Measurements from ENCODE around the gene NDUFS6.
"Not testable (repeated sequence)": the region's sequence is repeated elsewhere in the genome, so short reads cannot be mapped to it uniquely, and the experiment has no call there.

The NDUFS6 gene

DNA sequence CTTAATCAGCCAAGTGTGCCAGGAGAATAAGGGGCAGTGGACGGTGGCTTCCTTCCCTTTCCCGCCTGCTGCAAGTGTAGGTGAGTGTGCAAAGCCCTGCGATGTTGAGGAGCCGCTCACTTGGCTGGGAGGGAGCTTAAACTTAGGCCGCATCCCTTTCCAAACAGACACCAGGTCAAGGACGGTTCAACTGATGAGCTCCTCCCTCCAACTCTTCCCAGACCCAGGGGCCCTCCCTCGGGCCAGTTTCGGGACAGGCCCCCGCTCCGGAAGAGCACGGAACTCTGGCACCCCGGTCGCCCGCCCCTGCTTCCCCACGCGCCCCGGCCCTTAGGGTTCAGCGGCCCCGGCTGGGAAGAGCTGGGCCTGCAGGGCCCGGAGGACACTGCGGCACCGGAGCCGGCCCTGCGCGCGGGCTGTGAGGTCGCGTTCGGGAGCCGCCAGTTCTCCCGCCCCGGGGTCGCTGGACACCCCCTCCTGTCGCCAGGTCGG is 2.1 kb upstream of the NDUFS6 start:
- peak; percentile 31 for DNase-seq

DNA sequence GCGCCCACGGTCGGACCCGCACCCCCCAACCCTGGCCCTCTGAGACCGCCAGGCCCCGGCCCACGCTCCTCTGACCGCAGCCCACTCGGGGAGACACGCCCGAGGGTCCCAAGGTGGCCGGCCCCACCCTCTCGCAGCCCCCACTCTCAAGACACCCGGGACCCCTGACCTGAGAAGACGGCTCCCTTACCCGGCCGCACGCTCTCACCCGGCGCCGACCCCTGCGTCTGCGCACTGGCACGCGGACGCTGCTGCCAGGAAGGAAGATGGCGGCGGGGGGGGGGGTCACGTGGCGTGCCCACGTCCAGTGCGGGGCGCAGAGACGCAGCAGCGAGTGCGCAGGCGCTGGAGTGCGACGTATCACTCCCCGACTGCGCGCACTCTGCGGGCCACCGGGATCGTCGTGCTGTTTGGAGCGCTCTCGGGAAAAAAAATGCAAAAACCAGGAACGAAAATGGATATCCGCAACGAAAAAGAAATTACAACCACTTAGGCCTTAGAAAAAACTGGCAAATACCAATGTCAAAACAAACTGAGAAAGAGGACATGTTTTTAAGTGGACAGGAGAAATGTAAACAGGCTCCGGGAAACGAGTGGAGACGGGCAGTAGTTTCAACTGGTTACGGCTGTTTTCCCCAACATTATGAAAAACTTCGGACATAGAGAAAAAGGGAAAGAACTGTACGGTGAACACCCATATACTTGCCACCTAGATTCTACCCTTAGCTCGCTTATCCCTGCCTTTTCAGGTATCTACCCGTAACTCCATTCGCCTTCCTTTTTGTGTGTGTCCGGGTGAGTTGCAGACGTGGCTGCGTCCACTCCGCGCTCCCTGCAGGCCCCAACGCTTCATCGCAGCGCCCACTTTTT is 1.4 kb upstream of the NDUFS6 start, which contains the start of gene MRPL36:
MRPL36 (minus strand) TSS at position 236 of the 870 bp plus-strand sequence. CDS start 902 bp downstream, outside the sequence.
- DNase-seq: peak; percentile 96

DNA sequence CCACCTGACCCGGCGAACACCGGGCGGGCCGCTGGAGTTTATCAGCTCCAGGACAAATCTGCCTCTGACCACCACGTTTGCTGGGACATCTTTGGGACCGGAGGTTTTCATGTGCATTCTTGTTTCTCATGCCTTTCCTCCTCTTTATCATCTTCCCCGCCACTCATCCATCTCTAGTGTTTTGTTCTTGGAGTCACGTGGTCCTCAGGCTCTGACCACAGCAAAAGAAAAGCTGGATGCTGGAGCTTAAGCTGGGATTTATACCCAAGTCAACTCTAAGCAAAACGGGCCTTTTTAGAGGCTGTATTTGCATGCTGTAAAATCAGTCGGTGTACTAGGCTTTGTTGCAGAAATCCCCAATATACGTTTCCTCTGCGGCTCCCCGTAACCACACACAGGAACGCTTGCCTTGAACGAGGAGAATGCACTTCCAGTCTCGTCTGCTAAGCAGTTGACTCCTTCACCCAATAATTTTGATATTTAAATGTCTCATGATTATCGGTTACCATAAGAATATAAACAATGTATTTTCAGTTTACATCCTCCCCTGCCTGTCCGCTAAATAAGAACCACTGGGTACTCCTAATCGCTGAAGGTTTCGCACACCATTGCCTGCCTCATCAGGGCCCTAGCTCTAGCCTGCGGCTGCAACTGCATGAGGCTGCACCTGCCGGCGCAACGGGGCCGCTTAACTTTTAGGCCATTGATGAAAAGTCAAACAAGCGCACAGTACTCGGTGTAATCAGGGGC is 560 bp upstream of the NDUFS6 start:
- no peak for DNase-seq

DNA sequence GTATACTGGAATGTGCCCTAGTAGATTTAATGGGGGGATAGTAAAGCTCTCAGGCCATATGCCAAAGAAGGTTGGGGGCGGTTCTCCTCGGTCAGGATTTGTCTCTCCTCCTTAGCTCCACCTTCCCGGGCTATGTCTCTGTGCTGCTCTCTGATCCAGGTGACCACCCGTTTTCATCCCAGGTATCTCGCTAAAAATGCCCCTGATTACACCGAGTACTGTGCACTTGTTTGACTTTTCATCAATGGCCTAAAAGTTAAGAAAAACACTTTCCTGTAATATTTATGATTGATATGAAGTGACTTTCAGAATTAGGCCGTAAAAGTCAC is 724 bp downstream of the NDUFS6 start:
- DNase-seq: no peak

DNA sequence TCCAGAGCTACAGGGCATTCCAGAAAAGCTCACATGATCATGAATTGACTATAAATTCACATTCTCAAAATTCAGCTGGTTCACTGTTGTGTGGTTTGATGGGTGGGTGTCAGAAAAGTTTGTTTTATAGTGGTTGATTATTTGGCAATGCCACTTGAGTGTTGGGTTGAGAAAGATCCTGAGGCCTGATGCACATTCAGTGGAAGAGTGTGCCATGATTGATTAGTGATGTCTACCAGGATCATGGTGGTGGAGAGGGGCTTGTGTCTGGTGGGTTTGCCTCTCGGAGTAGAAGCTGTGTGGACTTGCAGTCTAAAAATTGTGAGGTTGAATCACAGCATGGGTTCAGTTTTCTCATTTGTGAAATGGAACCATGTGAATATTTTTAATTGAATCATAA is 2.0 kb downstream of the NDUFS6 start:
- no peak for DNase-seq

DNA sequence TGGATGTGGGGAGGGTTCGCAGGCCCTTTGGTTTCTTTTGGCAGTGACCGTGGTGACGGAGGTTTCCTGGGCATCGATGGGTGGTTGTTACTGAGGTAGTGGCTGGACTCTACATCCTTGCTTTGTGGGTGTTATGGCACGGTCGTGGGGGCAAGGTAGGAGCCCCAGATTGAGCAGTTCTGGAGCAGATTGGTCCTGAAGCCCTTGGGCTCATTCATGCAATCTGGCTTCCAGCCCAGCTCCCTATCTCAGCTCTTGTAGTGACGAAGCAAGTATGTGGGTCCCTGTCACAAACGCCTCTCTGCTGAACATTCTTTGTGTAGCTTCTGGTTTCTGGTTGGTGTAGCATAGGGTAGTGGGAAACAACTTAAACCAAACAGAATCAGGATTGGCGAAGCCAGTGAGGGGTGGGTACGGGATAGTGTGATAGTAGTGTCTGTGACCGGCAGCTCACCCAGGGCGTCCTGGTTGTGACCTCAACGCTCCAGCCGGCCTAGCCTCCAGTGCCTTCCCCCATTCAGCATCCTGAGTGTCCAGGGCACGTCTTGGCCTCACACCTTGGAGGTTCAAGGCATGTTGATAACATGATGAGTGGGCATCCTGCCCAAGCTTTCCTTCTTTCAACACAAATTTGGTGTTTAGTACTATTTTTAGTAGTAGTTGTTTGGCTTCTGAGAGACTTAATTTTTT is 2.9 kb downstream of the NDUFS6 start:
- no peak for DNase-seq

DNA sequence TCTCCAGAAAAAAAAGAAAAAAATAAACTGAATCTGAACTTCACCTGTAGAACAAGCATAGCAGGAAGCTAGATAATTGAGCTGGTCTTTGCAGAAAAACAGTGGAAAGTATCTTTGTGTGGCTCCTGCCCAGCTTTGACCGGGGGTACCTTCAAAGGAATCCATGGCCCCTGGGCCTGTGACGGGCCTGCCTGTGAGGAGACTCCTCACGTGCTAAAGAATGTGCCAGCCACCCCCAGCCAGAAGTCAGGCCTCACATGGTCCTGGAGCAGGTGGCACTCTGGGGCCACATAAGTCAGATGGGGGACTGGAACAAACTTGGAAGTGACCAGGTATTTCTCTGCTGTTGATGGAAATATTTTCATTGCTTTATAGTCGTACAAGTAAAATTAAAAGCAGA is 4.1 kb downstream of the NDUFS6 start:
- no peak for DNase-seq

DNA sequence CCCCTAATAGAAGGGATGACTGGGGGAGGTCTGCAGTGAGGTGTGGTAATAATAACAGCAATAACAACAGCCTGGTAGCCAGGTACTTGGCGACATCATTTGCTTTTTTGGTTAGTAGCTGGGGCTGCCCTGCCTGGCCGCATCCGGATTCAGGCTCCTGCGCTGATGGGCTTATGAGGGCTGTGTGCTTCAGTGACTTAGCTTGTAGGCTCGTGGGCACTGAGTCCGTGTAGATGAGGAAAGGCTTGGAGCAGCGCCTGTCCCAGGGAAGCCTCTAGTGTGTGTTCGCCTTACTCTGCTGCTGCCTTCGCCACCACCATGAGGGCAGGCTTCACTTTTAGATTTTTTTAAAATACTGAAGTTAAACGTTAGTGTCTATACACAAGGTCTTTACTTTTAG is 4.5 kb downstream of the NDUFS6 start:
- no peak for DNase-seq

DNA sequence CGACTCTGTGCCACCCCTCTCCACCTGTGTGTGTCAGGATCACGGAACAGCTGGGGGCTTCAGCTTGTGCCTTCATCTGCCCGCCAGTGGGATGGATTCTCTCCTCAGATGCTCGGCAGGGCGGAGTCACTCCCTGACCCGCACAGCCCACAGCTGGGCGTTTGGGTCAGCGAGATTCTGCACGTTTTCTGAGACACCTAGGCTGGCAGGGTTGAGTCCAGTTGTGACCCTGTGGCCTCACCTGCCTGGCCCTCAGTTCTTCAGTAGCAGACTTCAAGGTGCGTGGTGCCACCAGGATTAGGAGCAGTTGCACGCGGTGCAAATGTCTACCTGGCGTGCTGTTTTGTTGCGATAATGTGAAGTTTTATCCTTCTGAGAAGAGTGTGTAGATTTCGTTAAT is 5.0 kb downstream of the NDUFS6 start:
- DNase-seq: no peak

DNA sequence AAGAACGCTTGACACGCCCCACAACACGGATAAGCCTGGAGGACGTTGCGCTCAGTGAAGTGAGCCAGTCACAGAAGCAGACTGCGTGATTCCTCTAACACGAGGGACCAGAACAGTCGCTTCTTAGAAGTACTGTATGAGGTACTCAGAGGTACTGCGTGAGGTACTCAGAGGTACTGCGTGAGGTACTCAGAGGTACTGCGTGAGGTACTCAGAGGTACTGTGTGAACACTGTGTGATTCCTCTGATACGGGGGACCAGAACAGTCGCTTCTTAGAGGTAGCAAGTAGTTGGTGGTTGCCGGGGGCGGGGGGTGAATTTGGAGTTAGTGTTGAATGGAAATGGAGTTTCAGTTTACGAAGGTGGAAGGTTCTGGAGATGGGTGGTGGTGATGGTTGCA is 5.8 kb downstream of the NDUFS6 start:
- no peak for DNase-seq

DNA sequence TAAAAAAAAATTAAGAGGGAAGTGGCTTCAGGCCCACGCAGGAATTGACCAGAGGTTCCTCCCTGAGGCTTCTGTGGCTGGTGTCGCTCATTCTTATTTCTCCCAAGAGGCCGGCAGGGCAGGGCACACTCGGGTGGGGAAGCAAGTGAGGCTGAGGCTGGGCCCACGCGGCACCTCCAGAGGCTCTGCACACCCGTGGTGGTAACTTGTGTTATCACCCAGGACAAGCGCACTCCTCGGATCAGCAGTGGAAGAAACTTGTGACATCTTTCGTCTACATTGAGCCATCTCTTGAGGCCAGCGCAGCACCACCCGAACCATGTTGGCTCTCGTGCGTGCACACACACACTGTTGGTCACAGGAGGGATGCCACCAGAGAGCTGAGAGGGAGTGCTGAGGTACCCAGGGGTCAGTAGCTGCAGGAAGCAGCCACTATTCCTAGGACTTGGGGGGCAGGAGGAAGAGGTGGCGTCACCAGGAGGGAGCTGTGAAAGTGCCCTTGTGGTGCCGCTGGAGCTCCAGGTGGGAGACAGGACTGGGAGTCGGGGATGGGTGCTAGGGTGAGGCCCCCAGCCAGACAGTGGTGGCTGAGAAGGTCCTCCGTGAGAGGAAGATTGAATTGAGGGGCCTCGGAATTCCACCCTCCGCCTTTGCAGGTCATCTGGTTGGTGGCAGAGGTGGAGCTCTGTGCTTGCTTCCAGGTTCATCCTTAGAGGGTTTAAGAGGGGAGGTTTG is 6.4 kb downstream of the NDUFS6 start:
- DNase-seq: no peak

DNA sequence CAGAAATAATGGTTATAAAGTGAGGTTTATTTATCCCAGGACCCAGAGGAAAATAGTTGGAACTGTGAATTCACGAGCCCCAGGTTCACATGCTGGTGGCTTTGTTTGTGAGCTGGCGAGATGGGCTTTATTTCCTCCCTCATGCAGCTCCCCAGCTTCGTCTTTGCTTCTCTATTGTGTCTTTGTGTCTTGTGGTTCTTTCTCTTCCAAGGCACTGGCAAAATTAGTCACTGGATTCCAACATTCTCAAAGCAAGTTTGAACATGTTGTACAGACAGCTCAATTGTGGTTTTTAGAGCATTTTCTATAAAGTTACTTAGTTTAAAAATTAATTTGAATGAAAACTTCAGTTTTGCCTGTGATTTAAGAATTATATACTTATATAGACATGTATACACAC is 7.2 kb downstream of the NDUFS6 start:
- DNase-seq: no peak

DNA sequence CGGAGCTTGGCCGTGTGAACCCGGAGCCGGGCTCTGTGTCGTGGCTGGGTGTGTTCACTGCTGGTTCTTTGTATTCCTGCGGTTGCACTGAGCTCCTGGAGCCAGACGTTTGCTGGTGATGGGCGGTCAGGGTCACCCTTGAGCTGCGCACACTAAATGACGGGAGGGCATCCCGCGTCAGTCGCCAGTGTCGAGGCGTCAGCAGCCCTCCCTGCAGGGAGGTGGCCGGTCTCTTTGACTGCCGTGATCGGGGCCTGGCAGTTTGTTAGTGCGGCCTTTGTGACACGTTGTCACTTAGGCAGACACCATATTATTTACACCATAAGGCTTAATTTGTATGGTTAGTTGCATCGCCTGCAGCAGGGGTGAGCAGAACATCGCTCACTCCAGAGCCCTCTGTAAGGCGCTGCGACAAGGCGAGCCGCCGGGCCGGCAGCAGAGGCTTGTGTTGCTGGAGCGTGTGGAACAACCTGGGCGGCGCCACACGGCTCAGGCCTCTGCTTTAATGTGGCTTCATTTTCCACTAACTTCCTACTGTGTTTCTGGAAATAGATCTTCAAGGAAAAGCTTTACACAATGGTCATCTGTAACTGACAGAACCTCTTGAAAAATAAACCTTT is 8.3 kb downstream of the NDUFS6 start:
- DNase-seq: no peak

DNA sequence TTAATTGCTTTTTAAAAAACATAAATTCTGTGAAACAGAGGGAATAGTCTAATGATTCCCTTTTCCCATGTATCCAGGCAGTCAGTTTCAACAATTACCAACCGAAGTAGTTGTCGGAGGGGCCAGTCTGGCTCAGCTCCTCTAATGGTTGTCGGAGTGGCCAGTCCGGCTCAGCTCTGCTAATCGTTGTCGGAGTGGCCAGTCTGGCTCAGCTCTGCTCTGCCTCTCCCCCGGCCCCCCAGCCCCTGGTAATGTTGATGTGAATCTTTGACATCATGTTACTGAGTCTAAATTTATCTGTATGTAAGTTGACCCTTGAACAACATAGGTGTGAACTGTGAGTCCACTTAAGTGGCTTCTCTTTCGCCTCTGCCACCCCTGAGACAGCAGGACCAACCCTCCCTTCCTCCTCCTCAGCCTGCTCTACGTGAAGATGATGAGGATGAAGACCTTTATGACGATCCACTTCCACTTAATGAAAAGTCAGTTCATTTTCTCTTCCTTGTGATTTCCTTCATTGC is 9.4 kb downstream of the NDUFS6 start:
- DNase-seq: no peak

DNA sequence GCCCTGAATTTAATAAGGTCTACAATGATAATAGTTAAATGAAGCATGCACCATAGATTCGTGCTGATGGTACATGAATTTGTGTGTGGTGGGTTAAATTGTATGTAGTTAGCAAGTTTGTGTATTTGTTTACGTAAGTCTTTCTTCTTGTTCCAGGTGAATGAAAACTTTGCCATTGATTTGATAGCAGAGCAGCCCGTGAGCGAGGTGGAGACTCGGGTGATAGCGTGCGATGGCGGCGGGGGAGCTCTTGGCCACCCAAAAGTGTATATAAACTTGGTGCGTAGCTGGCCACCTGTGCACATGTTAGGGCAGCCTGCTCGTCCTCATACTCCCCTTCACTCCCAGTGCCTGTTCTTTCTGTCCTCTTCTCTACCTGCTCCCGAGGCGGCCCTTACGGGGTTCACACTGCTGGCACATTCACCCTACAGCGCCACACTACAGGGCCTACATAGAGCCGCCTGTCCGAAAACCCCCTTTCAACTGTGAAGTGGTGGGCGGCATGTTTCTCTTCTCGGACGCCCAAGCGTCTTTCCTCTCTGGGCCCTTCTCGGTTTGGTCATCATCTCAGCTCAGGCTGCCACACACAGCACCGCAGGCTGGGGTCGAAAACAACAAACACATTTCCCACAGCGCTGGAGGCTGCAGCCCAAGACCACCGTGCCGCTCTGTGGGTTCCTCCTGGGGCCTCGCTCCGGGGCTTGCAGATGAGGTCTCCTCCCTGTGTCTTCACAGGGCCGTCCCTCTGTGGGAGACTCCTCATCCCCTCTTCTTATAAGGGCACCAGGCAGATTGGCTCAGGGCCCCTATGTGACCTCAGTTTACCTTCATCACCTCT is 13.2 kb downstream of the NDUFS6 start:
- DNase-seq: no peak

DNA sequence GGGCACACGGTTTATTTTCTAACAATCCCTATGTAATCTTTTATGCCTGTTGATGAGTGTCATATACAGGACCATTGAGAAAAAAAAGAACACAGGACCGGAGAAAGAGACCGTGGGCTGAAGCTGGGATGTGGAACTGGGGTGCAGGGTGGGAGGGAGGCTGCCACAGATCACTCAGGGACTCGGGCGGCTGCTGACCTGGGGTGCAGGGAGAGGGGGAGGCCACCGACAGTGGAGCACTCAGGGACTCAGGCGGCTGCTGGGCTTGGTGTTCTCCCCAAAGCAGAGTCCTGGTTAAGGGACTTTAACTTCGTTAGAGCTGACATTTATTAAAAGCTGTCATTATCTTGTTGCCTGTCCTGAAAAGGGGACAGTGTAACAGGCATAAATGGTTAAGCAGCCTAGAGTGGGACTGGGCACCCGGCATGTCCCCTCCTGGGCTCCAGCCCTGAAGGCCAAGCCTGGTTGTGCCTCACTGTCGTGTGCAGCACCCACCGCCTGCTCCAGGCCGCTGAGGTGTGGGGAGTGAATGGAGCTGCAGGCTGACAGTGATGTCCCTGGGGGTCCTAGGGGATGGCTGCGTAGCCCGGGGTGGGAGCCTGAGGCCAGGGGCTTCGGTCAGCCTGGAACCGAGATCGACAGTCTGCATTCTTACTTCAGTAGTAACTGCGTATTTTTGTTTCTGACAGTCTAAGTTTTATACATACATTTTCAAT is 14.0 kb downstream of the NDUFS6 start:
- DNase-seq: no peak

DNA sequence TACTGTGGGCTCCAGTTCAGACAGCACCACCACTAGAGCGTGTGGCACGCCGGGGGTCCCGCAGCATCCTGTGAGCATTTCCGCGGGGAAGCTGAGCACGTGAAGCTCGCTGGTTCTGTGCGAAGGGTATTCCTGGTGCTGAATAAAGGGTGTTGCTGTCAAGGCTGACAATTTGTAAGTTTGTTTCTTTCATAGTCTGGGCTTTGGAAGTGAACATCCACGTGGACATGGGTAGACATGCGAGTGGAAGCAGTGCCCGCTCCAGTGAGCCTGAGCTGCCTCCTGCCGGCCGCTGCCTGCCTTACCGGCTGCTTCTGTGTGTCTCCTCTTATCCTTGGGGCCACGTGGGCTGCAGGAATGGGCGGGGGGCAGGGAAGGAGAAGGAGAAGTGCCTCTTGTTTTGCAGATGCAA is 14.7 kb downstream of the NDUFS6 start:
- DNase-seq: no peak

DNA sequence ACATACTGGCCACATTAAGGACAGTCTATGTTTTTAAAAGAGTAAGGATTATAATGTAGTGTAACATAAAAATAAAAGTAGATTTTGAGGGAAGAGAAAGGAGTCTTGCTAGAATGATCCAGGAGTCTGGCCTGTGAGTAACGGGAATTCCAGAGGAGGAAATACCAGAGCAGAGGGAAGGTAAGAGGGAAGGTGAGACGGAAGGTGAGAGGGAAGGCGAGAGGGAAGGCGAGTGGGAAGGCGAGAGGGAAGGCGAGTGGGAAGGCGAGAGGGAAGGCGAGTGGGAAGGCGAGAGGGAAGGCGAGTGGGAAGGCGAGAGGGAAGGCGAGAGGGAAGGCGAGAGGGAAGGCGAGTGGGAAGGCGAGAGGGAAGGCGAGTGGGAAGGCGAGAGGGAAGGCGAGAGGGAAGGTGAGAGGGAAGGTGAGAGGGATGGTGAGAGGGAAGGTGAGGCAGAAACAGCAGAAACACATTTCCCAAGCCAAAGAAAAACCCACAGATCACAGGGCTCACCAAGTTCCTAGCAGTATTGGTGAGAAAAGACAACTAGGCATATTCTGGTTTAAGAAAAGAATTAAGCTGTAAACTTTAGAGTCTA is 15.4 kb downstream of the NDUFS6 start:
- DNase-seq: not testable (repeated sequence)

DNA sequence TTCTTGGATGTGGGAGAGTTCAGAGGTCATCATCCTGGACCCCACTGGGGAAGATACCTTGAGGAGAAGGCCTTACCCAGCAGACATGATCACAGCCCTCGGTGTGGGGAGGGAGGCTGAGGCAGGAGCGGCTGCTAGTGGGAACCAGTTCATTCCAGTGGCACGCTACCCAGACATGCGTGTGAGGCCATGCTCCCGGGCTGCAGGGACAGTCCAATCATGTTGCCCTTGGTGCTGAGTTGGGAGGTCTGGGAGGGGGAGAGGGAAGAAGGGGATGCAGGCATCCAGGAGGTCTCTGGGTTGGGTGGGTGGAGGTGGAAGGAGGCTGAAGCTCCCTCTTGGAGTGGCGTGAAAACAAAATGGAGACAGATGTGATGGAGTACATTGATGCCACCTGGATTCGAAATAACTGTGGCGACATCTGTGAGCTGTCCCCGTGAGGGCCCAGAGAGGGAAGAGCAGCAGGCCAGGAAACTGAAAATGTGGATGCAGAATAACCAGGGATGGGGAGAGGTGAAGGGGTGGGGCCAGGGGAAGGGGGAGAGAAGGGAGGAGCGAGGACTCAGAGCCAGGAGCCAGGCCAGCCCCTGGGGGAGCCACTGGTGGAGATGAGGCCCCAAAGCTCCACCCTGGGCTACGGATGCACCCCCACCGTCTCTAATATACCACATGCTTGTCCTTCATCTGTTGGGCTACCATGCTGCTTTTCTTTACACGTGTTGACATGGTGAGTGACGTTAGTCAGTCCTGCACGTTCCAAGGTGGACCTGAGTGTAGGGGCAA is 16.2 kb downstream of the NDUFS6 start:
- no peak for DNase-seq

All from femur (tissue), 1 donor.